ENCODE data around the gene SRBD1.
A peak's percentile ranks its signal among the peaks of the same experiment; 100 is the strongest.

Gene SRBD1

DNA sequence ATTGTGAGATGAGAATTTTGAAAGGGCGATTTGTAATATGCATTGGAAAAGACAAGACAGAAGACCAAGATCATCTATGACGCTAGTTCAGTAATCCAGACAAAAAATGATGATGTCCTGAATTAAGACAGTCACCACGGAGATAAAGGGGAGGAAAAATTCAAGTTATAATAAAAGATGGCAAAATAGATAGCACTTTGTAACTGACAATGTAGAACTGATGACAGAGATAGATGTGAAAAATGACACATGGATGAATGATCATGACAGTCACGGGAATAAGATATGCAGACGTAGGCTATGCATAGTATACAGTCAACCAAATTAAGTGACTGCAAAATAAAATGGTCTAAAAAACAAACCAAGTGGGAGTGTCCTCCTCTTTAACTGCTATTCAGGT, 59.2 kb downstream of the SRBD1 start:
- no peak for DNase-seq (ENCODE audit: low spot score)

DNA sequence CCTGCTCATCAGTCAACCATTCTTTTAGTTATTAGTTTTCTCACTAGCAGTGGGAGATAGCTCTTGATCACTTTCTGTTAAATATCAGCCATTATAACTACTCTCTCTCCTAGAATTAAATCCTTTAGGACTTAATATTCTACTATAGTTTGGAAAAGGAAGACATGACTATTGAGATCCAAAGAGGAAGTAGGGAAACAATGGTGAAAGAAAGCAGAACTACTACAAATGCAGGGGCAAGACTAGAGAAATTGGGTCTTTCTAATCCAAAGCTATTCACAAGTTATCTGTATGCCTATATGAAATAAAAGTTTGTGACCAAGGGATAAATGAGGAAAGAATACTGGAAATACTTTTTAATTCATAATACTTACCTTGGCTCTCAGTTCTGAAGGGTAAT, 65.1 kb downstream of the SRBD1 start:
- no peak for DNase-seq (ENCODE audit: low spot score)

DNA sequence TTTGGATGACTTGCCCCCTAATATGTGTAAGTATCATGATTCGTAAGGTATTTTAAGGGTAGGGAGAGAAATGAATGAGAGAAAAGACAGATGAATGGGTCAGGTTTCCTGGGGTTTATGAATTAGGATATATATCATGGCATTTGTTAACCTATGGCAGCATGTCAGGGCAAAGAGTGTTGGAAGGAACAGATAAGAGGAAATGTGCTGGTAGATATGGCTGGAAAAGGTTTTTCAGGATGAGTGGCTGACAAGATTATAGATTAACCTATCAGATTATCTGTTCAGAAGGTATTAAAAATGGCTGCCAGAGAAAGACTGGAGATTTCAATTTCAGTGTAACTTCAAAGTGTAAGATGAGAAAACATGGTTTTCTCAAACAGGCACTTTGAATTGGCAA, 67.8 kb downstream of the SRBD1 start:
- DNase-seq (ENCODE audit: low spot score), result no peak

DNA sequence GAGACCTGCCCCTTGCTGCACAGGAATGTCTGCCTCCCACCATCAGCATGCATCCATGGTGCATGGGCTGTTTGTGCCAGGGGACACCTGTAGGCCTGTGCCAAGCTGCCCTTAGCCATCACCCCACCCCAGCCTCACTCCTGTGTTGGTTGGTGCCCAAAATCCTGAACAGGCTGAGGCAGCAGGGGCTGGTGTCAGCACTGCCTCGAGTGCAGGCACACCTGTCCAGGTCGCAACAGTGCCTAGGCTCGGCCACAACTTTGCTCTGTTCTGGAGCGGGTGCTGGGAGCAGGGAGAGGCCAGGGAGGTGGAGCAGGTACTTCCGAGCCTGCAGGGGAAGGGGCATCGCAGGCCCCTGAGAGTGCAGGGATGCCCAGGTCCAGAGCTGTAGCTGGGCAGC, 69.1 kb downstream of the SRBD1 start:
- DNase-seq (ENCODE audit: low spot score), result no peak

DNA sequence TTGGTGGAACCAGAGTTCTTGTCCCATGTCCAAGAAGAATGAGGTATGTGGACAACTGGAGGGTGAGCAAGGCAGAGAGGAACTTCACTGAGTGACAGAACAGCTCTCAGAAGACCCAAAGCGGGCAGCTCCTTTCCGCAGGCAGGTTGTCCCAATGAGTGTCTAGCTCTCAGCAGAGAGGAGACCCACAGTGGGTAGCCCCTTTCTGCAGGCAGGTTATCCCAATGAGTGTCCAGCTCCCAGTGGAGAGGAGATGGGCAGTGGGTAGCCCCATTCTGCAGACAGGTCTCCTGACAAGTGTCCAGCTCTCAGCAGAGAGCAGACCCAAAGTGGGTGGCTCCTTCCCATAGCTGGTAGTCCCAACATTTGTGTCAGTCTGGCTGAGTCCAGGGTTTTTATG, 69.6 kb downstream of the SRBD1 start:
- no peak for DNase-seq (ENCODE audit: low spot score)

DNA sequence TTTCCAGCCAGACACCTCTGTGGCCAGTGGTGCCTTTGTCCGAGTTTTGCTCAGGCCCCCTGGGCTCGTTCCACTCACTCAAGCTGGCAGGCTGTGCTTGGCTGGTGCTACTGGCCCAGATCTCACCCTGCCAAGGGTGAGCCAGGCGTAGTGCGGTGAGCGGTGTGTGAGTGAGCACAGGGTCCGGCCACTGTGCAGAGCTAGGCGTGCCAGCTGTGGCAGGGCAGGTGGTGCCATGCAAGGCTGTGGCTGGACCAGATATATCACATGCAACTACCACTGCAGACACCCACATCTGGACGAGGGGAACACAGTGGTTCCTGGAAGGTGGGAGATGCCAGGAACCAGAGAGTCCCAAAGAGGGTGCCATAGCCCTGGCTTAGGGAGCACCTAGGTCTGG, 70.1 kb downstream of the SRBD1 start:
- no peak for DNase-seq (ENCODE audit: low spot score)

DNA sequence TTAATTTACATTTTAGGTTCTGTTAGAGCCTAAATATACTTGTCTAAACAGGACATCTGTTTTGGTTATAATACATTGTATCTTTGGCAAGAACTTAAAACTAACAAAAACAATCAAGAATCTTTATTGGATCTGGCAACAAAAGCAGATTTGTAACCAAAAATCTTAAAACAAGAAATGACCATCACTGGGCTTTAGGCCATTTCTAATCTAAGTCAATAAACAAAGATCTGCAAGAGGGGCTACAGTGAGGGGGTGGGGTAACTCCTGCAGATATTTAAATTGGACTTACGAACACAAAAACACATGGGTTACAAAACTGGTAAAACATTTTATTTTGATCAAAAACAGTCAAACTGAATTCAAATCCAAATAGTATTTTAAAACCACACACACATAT, 77.3 kb downstream of the SRBD1 start:
- DNase-seq (ENCODE audit: low spot score), result no peak

DNA sequence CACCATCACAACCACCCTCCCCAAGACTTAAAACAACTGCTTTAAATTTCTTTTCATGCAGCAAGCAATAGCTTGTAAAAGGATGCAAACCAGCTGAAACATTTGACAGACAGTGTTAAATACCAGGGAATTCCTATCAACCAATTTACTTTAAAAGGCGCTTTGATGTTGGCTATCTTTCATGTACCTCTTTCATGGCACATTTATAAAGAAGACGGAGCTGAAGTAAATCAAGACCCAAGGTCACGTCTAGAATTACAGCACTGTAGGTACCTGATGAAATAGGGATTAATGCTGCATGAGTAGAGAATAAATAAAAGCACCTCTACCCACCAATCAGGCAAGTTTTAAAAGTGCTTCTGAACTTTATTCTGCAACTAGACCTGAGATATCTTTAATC, 78.9 kb downstream of the SRBD1 start:
- no peak for DNase-seq (ENCODE audit: low spot score)

DNA sequence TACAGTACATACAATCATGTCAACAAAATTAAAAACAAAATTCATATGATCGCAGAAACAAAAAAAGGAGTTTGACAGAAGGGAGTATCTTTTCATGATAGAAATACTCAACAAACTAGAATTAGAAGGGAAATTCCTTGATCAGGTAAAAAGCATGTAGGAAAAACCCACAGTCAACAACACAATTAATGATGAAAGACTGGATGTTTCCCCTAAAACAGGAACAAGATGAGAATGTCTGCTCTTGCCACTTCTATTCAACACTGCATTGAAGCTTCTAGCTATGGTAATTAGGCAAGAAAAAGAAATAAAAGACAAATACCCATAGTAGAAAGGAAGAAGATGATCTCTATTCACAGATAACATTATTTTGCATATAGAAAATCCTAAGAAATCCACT, 87.1 kb downstream of the SRBD1 start:
- no peak for DNase-seq (ENCODE audit: low spot score)

DNA sequence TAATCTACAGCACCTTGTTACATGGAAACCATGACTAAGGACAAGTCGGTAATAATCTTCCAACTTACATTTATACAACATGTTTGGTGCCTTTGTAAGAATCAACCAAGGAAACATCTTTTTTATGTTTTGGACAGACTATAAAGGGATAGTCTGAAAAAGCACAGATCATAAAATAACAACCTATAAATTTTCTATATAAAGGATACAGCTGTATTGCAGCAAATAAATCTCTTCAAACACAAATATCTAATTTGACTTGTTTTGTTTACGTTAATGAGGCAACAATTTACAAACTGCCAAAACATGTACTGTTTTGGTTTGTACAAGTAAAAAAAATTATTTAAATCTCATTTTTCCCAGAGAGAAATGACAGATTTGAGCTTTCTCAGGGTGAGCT, 92.5 kb downstream of the SRBD1 start:
- no peak for DNase-seq (ENCODE audit: low spot score)

DNA sequence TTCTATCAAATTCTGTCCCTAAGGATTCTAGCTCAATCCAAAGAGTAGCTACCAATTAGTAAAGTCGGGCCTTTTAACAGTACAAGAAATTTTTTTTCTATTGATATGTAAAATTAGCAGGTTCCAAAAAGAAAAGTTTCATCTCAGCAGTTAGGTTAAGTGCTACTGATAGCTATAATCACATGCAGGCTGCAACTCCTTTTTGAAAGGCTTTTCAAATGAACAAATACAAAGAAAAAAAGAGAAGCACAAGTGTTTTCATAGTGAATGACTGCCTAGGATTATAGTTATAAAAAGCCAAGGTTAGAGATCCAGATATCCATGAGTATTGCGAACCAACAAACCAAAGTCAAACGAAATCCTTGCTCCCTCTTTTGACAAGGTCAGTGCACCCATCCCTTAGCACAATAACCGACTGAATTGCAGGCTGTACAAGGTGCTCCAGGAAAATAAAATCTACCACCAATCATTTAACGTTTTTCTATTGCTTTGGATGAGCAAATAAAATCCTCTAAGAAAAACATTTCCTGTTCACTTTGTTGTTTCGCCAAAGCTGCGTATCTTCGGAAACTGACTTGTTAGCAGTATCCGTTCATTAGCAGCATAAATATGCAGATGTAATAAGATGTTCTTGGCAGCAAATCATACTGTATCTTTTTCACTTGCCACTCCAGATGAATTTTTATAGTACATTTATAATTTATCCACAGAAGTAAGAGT, 100.2 kb downstream of the SRBD1 start:
- no peak for DNase-seq (ENCODE audit: low spot score)

DNA sequence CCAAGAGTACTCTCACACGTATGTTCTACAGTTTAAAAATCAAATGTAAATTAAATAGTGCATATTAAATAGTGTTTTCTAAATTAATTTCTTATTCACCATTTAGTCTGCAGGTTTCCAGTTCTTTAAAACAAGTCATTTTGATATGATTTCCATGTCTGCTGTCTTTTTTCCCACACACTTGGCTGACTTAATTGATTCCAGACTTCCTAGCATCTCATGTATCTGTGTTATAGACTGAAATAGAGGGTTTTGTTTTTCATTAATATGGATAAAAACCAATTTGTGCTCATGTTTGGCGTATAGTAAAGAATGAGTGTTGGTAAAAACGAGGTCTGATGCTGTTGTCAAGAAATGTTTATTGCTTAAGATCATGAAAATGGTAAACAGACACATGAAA, 104.3 kb downstream of the SRBD1 start:
- DNase-seq (ENCODE audit: low spot score), result no peak

DNA sequence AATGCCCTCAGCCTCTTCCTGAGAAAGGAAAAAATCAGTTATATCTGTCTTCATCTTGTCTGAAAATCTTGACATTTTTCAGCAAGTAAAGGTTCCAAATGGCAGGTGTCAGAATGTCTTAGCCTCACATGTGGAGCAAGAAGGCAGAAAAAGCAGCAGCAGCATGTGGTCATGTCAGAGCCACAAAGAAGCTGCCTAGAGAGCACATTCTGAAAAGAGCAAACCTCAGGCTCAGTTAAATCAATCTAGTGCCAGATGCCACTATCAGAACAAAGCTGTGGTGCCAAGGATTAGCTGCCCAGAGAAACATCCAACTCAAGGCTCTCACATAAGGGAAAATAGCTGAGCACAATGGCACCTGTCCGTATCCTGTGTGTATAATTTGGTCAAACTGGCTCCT, 105.9 kb downstream of the SRBD1 start:
- no peak for DNase-seq (ENCODE audit: low spot score)

DNA sequence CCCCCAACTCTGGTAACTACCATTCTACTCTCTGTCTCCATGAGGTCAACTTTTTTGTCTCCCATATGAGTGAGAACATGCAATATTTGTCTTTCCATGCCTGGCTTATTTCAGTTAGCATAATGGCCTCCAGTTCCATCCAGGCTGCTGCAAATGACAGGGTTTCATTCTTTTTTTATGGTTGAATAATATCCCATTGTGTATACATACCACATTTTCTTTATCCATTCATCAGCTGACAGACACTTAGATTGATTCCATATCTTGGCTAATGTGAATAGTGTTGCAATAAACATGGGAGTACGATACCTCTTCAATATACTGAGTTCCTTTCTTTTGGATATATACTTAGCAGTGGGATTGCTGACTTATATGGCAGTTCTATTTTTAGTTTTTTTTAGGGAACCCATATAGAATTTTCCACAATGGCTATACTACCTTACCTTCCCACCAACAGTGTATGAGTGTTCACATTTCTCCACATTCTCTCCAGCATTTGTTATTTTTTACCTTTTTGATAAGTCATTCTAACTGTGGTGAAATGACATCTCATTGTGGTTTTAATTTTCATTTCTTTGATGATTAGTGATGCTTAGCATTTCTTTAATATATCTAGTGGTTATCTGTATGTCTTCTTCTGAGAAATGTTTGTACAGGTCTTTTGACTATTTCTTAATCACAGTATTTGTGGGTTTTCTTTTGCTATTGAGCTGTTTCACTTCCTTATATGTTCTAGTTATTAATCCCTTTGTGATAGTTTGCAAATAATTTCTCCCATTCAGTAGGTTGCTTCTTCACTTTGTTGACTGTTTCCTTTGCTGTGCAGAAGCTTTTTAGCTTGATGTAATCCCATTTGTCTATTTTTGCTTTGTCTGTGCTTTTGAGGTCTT, 112.2 kb downstream of the SRBD1 start:
- DNase-seq (ENCODE audit: low spot score), result no peak

DNA sequence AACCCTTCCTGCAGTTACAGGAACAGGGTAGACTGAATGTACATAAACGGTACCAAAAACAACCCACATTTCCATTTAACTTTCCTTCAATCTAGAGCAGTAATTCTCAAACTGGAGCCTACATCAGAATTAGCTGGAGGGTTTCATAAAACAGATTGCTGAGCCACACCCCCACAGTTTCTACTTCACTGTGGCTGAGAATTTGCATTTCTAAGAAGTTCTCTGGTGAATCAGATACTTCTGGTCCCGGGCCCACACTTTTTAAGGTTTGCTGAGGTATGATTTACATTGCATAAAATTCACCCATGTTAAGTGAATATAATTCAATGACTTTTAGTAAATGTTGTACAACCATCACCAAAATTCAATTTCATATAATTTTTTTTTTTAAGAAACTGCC, 113.7 kb downstream of the SRBD1 start:
- DNase-seq (ENCODE audit: low spot score), result peak; percentile 6

DNA sequence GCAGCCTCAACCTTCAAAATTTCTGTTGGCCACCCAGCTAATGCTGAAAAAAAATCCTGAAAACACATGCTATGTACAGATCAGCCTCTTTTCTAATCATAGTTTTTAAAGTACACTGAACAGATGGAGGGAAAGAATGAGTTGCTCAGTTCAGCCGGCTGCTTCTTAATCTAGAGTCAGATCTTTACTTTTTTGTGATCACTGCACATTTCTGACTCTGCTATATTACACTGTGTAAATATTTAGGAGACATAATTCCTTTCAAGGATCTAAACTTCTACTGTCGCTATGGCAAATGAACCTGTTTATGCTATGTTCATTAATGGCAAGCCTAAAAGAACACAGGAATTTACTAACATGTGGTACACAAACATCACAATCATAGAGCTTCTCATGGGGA, 114.2 kb downstream of the SRBD1 start:
- DNase-seq (ENCODE audit: low spot score), result no peak

DNA sequence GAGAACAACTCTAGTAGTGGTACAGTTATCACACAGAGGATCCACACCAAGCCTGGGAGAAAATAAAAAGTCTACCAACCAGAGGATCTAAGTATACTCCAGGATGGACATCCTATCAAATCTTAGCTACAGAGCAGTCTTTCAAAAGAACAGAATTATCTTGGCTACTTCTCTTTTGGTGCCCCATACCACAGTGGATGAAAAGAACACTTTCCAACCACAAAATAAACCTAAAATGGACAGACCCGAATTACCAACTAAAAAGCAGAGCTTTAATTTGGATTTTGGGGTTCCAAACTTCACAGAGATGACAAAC, 116.1 kb downstream of the SRBD1 start:
- no peak for DNase-seq (ENCODE audit: low spot score)

DNA sequence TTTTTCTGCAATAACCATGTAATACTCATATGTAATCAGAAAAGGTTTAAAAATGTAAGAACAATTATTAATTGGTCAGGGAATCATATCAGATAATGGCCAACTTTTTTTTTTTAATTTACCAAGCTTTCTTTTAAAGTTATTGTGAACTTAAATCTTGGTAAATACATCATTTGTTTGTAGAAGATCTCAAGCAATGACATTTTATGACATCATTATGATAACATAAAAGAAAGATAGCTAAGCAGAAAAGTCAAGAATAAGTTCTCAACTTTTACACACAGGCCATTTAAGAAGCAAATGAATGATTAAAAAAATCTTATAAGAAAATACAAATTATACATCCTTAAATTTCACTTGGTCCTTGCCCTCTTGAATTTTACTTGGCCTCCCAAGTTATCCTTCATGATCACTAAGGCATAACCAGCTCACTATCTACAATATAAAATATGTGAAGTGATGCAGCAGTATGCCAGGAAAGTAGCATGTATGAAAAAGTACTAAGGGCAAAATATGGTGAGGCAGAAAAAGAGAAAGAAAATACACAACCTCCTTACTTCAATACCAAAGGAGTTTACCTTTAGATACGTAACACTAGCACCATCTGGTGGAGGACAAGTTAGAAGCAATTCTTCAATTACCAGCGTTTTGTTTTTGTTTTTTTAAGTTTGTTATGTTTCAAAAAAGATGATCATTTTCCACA, 116.6 kb downstream of the SRBD1 start:
- peak; percentile 69 for DNase-seq (ENCODE audit: low spot score)

DNA sequence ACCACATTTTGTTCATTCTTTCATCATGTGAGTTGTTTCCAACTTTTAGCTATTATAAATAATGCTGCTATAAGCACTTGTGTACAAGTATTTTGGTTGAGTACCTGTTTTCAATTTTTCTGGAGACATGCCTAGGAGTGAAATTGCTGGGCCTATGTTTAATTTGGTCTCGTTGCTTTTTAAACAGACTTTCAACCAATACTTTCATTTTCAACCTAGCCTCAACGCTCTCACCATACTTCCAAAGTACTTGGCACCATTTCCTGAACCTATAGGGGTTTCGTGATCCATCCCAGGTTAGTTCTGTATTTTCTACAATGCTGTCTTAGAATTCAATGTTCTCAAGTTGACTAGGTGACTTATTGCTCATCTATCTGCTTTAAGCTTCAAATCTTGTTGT, 126.1 kb downstream of the SRBD1 start:
- no peak for DNase-seq (ENCODE audit: low spot score)

DNA sequence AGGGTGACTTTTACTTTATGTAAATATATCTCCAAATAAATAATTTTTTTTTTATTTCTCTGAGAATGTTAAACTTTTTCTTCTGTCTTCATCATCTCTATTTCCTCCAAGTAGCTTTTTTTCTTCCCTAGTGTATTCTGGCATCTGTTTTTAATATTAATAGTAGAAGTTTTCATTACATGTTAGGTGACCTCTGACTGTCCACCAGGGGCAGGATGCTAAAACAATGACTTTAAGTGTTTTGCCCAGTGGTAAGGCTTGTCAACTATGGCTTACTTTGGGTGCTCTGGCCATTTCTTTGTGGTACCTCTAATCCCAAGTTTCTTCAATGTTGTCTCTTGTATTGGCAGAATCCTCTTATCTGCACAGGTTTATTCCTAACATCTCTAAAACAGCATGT, 127.1 kb downstream of the SRBD1 start:
- DNase-seq (ENCODE audit: low spot score), result peak; percentile 19

DNA sequence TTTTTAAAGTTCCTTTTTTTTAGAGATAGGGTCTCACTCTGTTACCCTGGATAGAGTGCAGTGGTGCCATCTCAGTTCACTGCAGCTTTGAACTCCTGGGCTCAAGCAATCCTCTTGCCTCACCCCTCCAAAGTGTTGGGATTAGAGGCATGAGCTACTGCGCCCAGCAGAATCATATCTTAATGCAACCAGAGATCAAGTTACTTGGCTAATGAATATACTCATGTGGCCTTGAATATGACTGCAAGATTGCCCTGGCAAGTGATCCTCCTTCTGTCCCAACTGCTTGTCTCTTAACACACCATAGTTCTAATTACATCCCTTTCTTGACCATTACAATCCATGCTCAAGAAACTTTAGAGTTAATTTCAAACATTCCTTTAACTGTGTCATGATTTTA, 133.5 kb downstream of the SRBD1 start:
- DNase-seq (ENCODE audit: low spot score), result no peak

DNA sequence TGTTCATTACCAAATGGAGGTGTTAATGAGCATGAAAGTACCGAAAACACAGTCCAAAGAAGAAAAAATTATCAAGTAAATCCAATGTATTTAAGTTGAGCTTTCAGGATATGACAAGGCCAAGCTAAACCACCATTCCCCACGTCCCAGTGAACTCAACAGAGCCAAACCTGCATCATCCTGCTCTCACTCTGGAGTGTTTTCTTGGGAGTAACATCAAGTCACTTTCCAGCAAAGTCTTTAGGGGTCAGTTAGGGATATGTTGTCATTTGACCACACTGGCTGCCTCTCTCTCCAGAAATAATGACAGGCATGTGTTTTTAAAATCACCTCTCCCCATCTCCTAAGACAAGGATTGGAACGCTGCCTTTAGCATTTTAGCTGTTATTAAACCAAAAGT, 140.5 kb downstream of the SRBD1 start:
- no peak for DNase-seq (ENCODE audit: low spot score)
